Measurements from ENCODE around the gene MISP.
A peak's percentile ranks its signal among the peaks of the same experiment; 100 is the strongest.

MISP gene

GRCh38 chr19:746208-746819 lies 4.6 kb upstream of the MISP start:
- DNase-seq (ENCODE audit: low read depth) = no peak

GRCh38 chr19:746956-747355 lies 4.0 kb upstream of the MISP start:
- DNase-seq (ENCODE audit: low read depth) = no peak

DNA sequence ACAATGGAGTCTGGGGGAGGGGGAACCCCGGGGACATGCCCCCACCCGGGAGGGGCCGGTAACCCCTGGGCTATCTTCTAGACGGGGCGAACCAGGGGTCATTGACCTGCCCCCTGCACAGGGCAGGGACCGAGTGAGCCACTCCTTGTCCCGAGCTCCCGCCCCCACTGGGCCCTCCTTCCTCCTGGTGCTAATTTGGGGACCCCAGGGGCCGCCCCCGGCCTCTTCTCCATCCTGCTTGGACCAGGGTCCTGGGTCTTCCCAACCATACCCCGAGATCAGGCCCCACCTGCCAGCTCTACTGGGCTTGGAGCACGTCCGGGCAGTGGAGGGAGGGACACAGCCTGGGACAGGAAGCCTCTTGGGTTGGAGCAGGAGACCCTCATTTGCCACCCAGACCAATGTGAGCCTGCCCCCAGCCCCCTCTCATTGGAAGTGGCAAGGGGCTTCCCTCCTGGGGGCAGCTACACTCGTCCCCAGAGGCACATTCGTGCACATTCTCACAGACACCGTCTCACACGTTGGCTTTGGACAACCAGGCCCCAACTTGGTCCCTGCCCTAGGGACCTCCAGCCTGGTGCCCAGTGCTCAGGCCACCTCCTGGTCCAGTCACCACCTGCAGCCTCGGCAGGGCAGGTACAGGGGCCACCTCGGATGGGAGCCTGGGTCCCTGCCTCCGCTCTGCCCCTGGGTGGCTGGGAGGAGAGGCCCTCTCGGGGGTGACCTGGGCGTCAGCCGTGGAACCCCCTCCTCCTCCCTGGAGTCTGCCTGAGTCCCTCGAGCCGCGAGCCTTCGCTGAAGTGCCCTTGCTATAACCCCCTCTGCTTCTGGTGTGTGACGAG lies 3.3 kb upstream of the MISP start:
- no peak for DNase-seq (ENCODE audit: low read depth)

DNA sequence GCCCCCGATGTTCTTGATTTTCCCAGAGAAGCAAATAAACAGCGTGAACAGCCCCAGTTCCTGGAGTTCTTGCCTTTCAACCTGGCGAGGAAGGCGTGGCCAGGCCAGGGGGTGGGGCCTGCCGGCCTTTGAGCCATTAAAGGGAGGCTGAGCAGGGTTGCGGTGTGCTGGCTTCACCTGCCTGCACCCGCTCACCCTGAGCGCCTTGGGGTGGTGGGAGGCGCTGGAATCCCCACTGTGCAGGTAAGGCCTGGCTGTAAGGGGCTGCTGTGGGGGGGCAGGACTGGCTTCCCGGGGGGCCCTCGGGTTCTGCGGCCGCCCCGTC lies 2.7 kb upstream of the MISP start:
- no peak for DNase-seq (ENCODE audit: low read depth)

DNA sequence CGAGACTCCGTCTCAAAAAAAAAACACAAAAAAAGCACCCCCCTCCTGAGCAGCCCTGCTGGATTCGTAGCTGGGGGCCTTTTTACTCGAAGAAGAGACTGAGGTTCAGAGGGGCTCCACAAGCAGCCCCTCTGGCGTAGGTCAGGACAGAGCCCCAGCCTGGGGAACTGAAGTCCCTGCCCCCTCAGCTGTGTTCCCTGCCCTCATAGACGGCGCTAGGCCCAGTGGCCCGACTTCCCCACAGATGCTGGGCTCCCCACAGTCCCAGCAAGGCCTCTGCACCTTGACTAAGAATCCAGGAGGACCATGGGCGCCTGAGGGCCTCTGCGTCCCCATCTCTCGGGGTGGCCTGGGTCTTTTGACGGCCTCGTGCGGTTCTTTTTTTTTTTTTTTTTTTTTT lies 1.1 kb upstream of the MISP start:
- no peak for DNase-seq (ENCODE audit: low read depth)

- peak; percentile 49 for DNase-seq (ENCODE audit: low read depth)
These were observed 809 bp downstream of the MISP start for GRCh38 chr19:751501-752341.

- peak; percentile 57 for DNase-seq (ENCODE audit: low read depth)
These were observed 2.0 kb downstream of the MISP start for GRCh38 chr19:752652-753517.

GRCh38 chr19:754530-754929 lies 3.6 kb downstream of the MISP start:
- no peak for DNase-seq (ENCODE audit: low read depth)

GRCh38 chr19:755063-755462 lies 4.2 kb downstream of the MISP start:
- DNase-seq (ENCODE audit: low read depth) = no peak

DNA sequence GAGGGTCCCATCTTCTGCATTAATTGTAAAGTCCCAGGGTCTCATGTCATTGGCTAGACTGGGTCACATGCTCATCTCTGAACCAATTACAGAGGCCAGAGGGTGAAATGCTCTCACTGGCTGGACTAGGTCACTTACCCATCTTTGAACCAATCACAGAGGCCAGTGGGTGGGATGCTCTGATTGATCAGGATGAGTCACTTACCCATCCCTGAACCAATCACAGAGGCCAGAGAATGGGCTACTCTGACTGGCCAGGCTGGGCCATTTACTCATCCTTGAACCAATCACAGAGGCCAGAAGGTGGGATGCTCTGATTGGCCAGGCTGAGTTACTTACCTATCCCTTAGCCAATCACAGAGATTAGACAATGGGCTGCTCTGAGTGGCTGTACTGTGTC lies 5.3 kb downstream of the MISP start:
- no peak for DNase-seq (ENCODE audit: low read depth)

GRCh38 chr19:756821-757688 lies 6.1 kb downstream of the MISP start:
- no peak for DNase-seq (ENCODE audit: low read depth)

DNA sequence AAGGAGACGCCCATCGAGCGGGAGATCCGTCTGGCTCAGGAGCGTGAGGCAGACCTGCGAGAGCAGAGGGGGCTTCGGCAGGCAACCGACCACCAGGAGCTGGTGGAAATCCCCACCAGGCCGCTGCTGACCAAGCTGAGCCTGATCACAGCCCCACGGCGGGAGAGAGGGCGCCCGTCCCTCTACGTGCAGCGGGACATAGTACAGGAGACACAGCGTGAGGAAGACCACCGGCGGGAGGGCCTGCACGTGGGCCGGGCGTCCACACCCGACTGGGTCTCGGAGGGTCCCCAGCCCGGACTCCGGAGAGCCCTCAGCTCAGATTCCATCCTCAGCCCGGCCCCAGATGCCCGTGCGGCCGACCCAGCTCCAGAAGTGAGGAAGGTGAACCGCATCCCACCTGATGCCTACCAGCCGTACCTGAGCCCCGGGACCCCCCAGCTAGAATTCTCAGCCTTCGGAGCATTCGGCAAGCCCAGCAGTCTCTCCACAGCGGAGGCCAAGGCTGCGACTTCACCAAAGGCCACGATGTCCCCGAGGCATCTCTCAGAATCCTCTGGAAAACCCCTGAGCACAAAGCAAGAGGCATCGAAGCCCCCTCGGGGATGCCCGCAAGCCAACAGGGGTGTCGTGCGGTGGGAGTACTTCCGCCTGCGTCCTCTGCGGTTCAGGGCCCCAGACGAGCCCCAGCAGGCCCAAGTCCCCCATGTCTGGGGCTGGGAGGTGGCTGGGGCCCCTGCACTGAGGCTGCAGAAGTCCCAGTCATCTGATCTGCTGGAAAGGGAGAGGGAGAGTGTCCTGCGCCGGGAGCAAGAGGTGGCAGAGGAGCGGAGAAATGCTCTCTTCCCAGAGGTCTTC lies 7.1 kb downstream of the MISP start:
- no peak for DNase-seq (ENCODE audit: low read depth)

DNA sequence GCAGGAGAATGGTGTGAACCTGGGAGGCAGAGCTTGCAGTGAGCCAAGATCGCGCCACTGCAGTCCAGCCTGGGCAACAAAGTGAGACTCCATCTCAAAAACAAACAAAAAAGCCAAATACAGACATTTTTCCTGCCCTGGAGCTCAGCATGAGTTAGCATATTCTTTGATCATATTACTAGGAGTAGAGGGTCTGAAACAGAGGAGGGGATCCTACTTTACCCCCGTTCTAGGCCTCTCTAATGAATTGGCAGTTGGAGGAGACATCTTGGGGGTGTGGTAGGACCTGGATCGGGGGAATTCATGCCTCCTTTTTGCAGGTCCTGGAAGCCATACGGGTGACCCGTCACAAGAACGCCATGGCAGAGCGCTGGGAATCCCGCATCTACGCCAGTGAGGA lies 12.3 kb downstream of the MISP start:
- DNase-seq (ENCODE audit: low read depth) = no peak

GRCh38 chr19:763869-764268 lies 13.0 kb downstream of the MISP start:
- no peak for DNase-seq (ENCODE audit: low read depth)

GRCh38 chr19:764301-764700 lies 13.4 kb downstream of the MISP start:
- DNase-seq (ENCODE audit: low read depth) = no peak

GRCh38 chr19:765179-765738 lies 14.3 kb downstream of the MISP start:
- no peak for DNase-seq (ENCODE audit: low read depth)

DNA sequence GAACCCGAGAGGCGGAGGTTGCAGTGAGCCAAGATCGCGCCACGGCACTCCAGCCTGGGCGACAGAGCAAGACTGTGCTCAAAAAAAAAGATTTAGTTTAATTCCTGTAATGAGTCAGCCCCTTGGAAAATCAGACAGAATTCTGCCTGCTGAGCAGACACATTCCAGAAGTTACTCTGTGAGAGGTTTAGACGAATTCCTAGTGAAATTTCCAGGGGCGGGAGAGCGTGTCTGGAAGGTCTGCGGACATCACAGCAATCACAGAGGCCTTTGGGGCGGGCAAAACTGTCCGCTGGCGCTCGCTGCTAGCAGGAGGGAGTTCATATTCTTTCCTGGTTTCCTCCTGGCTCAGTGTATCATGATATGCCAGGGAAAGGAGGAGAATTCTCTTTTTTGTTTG lies 17.5 kb downstream of the MISP start:
- DNase-seq (ENCODE audit: low read depth) = peak; percentile 86

DNA sequence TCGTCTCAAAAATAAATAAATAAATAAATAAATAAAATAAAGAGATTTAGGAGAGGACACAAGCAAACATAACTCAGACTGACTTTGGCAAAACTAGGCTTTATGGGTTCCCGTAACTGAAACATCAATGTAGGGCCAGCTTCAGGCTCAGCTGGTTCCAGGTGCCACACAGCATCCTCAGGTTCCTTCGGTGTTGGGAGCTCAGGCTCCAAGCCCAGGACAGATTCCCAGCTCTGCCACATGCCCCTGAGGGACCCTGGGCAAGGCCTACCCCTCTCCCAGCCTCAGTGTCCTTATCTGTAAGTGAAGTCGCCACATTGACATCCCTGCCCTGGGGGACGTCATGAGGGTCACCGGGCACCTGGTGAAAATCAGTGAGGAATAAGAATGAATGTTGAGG lies 18.7 kb downstream of the MISP start:
- DNase-seq (ENCODE audit: low read depth) = no peak

- no peak for DNase-seq (ENCODE audit: low read depth)
These were observed 20.4 kb downstream of the MISP start for GRCh38 chr19:771332-771785.

DNA sequence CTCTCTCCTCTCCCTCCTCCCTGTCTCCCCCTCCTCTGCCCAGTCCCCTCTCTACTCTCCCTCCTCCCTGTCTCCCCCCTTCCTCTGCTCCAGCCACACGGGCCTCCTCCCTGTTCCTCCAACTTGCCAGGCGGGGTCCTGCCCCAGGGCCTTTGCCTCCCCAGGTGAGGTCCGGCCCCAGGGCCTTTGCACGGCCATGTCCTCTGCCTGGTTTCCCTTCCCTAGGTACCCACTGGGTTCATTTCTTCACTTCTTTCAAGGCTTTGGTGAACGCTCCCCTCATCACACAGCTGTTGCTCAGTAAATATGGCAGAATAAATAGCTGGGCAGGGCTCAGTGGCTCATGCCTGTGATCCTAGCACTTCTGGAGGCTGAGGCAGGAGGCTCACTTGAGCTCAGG lies 21.2 kb downstream of the MISP start:
- DNase-seq (ENCODE audit: low read depth) = no peak

All from GM04503 (cell line).